Fibroblast of lung (primary cell): ENCODE results near the gene IKZF2. TPM values are rescaled to one million over a fixed set of nuclear protein-coding genes. Genes with fewer than 3 reads are reported as not detected.

Source experiments
- DNase-seq, 2 donors: peaks; one replicate each; pipeline versions ENCODE4 v3.0.0 to v3.0.0-alpha.2; 2010; ENCODE audit warnings: low read depth in 2 of 2
- H2AFZ ChIP-seq: 2 replicates; pipeline ENCODE4 v1.5.1; 2012; ENCODE audit warnings: low read length, control low read depth, inconsistent platforms
- H3K27ac ChIP-seq: 2 replicates; pipeline ENCODE4 v1.5.1; 2011; ENCODE audit warnings: low read length, control low read depth; ENCODE audit not compliant: insufficient read depth
- H3K27me3 ChIP-seq: 2 replicates; pipeline ENCODE4 v1.5.1; 2011; ENCODE audit warnings: mild to moderate bottlenecking, low read length; ENCODE audit not compliant: control insufficient read depth, insufficient read depth
- H3K36me3 ChIP-seq: 2 replicates; pipeline ENCODE4 v1.5.1; 2011; ENCODE audit warnings: low read length; ENCODE audit not compliant: control insufficient read depth, insufficient read depth
- H3K4me1 ChIP-seq: 2 replicates; pipeline ENCODE4 v1.5.1; 2011; ENCODE audit warnings: low read length; ENCODE audit not compliant: control insufficient read depth, insufficient read depth; ENCODE audit errors: extremely low read depth
- H3K4me2 ChIP-seq: 2 replicates; pipeline ENCODE4 v1.5.1; 2011; ENCODE audit warnings: low read length, control low read depth; ENCODE audit not compliant: insufficient read depth; ENCODE audit errors: extremely low read depth
- H3K4me3 ChIP-seq, 4 experiments: fragments of 200-600 bp in 1 of 4; sonication (generic) in 1 of 4; replicated peaks in 1 of 4; 2 replicates each; pipeline ENCODE4 v1.5.1; 2011 to 2016; ENCODE audit warnings: low read length in 4 of 4, low read depth in 3 of 4, mild to moderate bottlenecking in 3 of 4, control low read depth in 2 of 4, inconsistent platforms in 1 of 4, mixed read lengths in 1 of 4; ENCODE audit not compliant: insufficient read depth in 1 of 4; ENCODE audit errors: control extremely low read depth in 1 of 4
- H3K79me2 ChIP-seq: 2 replicates; pipeline ENCODE4 v1.5.1; 2012; ENCODE audit warnings: mild to moderate bottlenecking, low read length, inconsistent platforms; ENCODE audit not compliant: control insufficient read depth, insufficient read depth
- H3K9ac ChIP-seq: 2 replicates; pipeline ENCODE4 v1.5.1; 2011; ENCODE audit warnings: mild to moderate bottlenecking, low read length, control low read depth; ENCODE audit not compliant: insufficient read depth
- H3K9me3 ChIP-seq: 2 replicates; pipeline ENCODE4 v1.5.1; 2012; ENCODE audit warnings: low read depth, low read length; ENCODE audit not compliant: control insufficient read depth, insufficient read depth
- H4K20me1 ChIP-seq: 2 replicates; pipeline ENCODE4 v1.5.1; 2011; ENCODE audit warnings: low read length; ENCODE audit not compliant: control insufficient read depth, insufficient read depth; ENCODE audit errors: extremely low read depth
- CTCF ChIP-seq, 2 donors: IDR thresholded peaks in 1 of 2; conservative IDR thresholded peaks in 1 of 2; 1 replicate in 1 of 2; 2 replicates in 1 of 2; pipeline ENCODE4 v1.5.1; 2011 to 2012; ENCODE audit warnings: low read length in 2 of 2, control low read depth in 1 of 2, inconsistent platforms in 1 of 2, low read depth in 1 of 2, mild to moderate bottlenecking in 1 of 2
- EZH2 ChIP-seq: IDR thresholded peaks from 2 replicates; pipeline ENCODE4 v1.5.1; 2012; ENCODE audit warnings: low read length, control low read depth, mild to moderate bottlenecking; ENCODE audit errors: missing control alignments
- polyA plus RNA-seq, 2 donors: library from polyadenylated mRNA; depleted of rRNA in 1 of 2; stranded (reverse) in 1 of 2; unstranded in 1 of 2; fragments of >200 nt; gene quantifications; 2 replicates each; pipeline ENCODE4 v1.2.1, GENCODE V29; 2011 to 2012; ENCODE audit warnings: missing spikeins in 1 of 2
- total RNA-seq: library from RNA; depleted of rRNA; stranded (reverse); fragments of >200 nt; gene quantifications from 2 replicates; pipeline ENCODE4 v1.2.1, GENCODE V29; 2014

IKZF2 gene
- total and polyA plus RNA-seq, 2 donors (not counting 1 experiment from before 2014, with no cell fraction given) = 4.9 to 17.2 TPM

DNA sequence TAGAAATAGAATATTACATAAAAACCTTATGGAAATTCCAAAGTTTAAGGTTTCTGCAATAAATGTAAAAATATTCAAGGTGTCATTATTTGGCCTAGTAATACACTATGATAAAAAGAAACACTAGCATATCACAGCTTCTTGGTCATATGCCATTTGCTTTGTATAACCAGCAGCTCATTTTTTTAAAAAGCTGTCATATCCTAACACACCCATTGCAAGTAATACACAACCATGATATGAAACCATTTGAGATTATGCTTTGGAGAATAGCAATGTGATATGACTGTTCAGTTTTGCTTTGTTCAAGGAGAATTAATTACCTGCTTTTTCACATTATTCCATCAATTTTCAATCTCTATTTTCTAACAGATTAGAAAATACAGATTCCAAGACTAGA is 149.0 kb downstream of the IKZF2 start:
- Histone ChIP-seq H4K20me1 (no peaks in the 10 kb centered on the region), H3K4me2 (no peak overlapping the region), H3K27ac (no peak overlapping the region), H2AFZ (no peak overlapping the region), H3K27me3 (no peaks in the 10 kb centered on the region), H3K36me3 (no peaks in the 10 kb centered on the region), H3K4me3 (no peak overlapping the region), H3K79me2 (no peaks in the 10 kb centered on the region), H3K4me1 (no peaks in the 10 kb centered on the region), H3K9me3 (no peaks in the 10 kb centered on the region), H3K9ac (no peak overlapping the region)
- DNase-seq = no peak
- TF ChIP-seq EZH2 (no peak), CTCF (conservative IDR thresholded peaks at IDR 0.05 in 1 of 2, IDR thresholded peaks at IDR 0.05 in 1 of 2; ENCODE audit: low read depth in 1 of 2, low read length in 2 of 2) (no peak)

DNA sequence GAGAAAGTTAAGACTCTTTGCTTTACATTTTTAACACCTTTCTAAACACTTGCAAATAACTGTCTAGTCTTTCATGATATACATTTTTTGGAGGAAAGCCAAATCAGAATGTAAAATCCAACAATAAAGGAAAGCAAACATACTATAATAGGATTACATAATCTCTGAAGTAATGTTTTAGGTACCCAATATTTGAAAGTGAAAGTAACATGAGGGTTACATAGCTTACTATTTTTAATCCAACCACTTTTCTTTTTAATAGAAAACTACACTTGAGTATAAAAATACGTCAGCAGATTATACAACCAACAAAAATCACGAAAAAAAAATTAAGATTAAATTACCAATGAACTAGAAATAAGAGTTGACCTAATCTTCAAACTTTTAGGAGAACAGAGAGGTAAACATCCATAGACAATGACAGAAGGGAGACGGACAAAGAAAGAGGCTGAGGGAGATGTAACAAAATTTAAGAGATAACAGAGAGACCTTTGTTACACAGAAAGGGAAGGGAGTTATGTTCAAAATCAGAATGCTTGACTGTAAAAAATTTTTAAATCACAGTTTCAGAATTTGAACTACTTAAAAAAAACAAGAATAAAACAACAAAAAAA is 150.0 kb downstream of the IKZF2 start:
- Histone ChIP-seq H3K4me1 (no peaks in the 10 kb centered on the region), H3K9ac (no peak overlapping the region), H2AFZ (no peak overlapping the region), H3K27ac (no peak overlapping the region), H4K20me1 (no peaks in the 10 kb centered on the region), H3K9me3 (no peaks in the 10 kb centered on the region), H3K4me3 (no peak overlapping the region), H3K27me3 (no peaks in the 10 kb centered on the region), H3K4me2 (peak overlapping the region; percentile 48), H3K36me3 (no peaks in the 10 kb centered on the region), H3K79me2 (no peaks in the 10 kb centered on the region)
- DNase-seq = peak in 1 of 2 donors; percentile 9
- TF ChIP-seq CTCF (conservative IDR thresholded peaks at IDR 0.05 in 1 of 2, IDR thresholded peaks at IDR 0.05 in 1 of 2; ENCODE audit: low read depth in 1 of 2, low read length in 2 of 2) (no peak), EZH2 (no peak)

DNA sequence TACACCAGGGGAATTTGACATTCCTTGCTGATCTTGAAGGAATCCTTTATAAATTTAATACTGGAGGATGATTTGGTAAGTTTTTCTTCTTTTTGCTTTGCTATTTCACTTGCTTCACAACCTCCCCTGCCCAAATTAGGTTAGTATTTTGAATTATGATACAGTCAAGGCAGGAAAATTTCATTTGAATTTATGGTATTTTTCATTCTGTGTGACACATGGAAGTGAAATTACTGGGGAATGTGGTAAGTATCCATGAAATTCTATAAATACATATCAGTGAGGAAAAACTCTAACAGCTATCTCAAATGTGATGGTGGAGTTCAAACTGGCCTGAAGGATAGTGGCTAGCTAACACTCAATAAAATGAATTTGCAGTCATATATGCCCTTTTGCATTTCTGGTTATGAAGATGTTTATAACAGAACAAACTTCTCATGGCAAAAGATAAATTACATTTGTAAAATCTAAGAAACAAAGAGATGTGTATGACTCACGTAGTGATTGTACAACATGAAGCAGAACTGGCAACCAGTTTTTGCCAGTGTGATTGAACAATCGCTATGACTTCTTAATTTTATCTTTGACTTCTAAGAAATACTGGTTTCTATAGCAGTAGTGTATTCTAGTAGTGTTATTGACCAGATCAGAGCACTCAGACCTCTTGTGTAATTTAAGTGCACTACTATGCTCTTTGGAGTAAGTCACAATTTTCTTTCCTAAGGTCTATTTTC is 152.6 kb downstream of the IKZF2 start:
- no peak overlapping the region for H3K4me2 ChIP-seq
- no peak overlapping the region for H3K4me3 ChIP-seq
- no peaks in the 10 kb centered on the region for H3K9me3 ChIP-seq
- no peaks in the 10 kb centered on the region for H3K27me3 ChIP-seq
- no peaks in the 10 kb centered on the region for H3K79me2 ChIP-seq
- no peaks in the 10 kb centered on the region for H3K4me1 ChIP-seq
- peak; percentile 20 to 52 for DNase-seq
- no peaks in the 10 kb centered on the region for H4K20me1 ChIP-seq
- TF ChIP-seq EZH2 (no peak), CTCF (conservative IDR thresholded peaks at IDR 0.05 in 1 of 2, IDR thresholded peaks at IDR 0.05 in 1 of 2; ENCODE audit: low read depth in 1 of 2, low read length in 2 of 2) (no peak)
- no peak overlapping the region for H3K9ac ChIP-seq
- H3K27ac ChIP-seq = no peak overlapping the region
- H2AFZ ChIP-seq = no peak overlapping the region
- H3K36me3 ChIP-seq = no peaks in the 10 kb centered on the region
